GM19238 (cell line): ENCODE measurements around the gene C3orf18.

Experiments
- DNase-seq: peaks from one replicate; pipeline ENCODE4 v3.0.0; 2011; ENCODE audit warnings: low spot score; ENCODE audit not compliant: insufficient read length

The C3orf18 gene

GRCh38 chr3:50567386-50568167 is at the start of gene C3orf18:
C3orf18 (minus strand) TSS chr3:50567747; CDS start chr3:50565699, 2,048 bp downstream.
- DNase-seq = peak; percentile 99

GRCh38 chr3:50616770-50617095 is 49.2 kb upstream of the C3orf18 start:
- peak; percentile 83 for DNase-seq

GRCh38 chr3:50616003-50616769 is 48.6 kb upstream of the C3orf18 start:
- DNase-seq = peak; percentile 80

- no peak for DNase-seq
Observed at GRCh38 chr3:50615190-50615589, 47.6 kb upstream of the C3orf18 start.

GRCh38 chr3:50612970-50613846 is 45.7 kb upstream of the C3orf18 start:
- no peak for DNase-seq

GRCh38 chr3:50612234-50612882 is 44.8 kb upstream of the C3orf18 start:
- no peak for DNase-seq

- DNase-seq = peak; percentile 87
Observed at GRCh38 chr3:50611464-50612233, 44.1 kb upstream of the C3orf18 start, which contains the start of gene CISH. CISH (minus strand) TSS chr3:50611774; CDS start chr3:50611650, 124 bp downstream.

GRCh38 chr3:50610992-50611463 is 43.5 kb upstream of the C3orf18 start:
- DNase-seq = no peak

- no peak for DNase-seq
Observed at GRCh38 chr3:50610181-50610971, 42.8 kb upstream of the C3orf18 start.

- DNase-seq = no peak
Observed at GRCh38 chr3:50609763-50610085, 42.2 kb upstream of the C3orf18 start.

- no peak for DNase-seq
Observed at GRCh38 chr3:50609071-50609762, 41.7 kb upstream of the C3orf18 start.

- DNase-seq = no peak
Observed at GRCh38 chr3:50608278-50608677, 40.7 kb upstream of the C3orf18 start.

- DNase-seq = no peak
Observed at GRCh38 chr3:50607271-50608091, 39.9 kb upstream of the C3orf18 start.

GRCh38 chr3:50606596-50606995 is 39.0 kb upstream of the C3orf18 start:
- no peak for DNase-seq

- DNase-seq = no peak
Observed at GRCh38 chr3:50605901-50606326, 38.4 kb upstream of the C3orf18 start.

GRCh38 chr3:50604628-50605588 is 37.4 kb upstream of the C3orf18 start:
- no peak for DNase-seq

- DNase-seq = no peak
Observed at GRCh38 chr3:50604110-50604621, 36.6 kb upstream of the C3orf18 start.
